ENCODE results near the gene SFR1.

SFR1 gene, protein sequence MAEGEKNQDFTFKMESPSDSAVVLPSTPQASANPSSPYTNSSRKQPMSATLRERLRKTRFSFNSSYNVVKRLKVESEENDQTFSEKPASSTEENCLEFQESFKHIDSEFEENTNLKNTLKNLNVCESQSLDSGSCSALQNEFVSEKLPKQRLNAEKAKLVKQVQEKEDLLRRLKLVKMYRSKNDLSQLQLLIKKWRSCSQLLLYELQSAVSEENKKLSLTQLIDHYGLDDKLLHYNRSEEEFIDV

GRCh38 chr10:104121485-104122224, at the start of gene SFR1:
TSS of gene SFR1 (plus strand) at chr10:104122171. CDS start at chr10:104122184, 13 bp downstream.
- peak; percentile 94 for DNase-seq (ENCODE audit: low spot score)

- no peak for DNase-seq (ENCODE audit: low spot score)
Measured at GRCh38 chr10:104072786-104073185, 49.2 kb upstream of the SFR1 start.

DNA sequence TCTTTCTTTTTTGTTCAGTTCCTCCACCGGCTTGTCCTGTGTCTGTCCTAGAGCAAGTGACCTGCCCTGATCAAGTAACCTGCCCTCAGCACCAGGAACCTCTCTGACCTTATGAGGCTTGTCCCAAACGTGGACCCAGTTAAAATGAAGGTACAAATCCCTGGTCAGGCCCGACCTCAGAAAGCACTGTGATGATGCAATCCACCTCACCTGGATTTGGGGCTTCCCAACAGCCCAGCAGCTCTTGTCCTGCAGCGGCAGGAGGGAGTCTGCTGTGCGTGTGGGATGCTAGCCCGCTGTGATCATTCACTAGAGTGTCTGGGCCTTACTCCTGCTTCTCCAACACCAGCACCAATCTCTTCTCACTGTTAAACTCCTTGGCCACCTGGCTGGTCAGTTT, 47.5 kb upstream of the SFR1 start:
- DNase-seq (ENCODE audit: low spot score), result no peak

- DNase-seq (ENCODE audit: low spot score), result no peak
Measured at GRCh38 chr10:104076743-104077160, 45.2 kb upstream of the SFR1 start.

- no peak for DNase-seq (ENCODE audit: low spot score)
Measured at GRCh38 chr10:104077247-104077646, 44.7 kb upstream of the SFR1 start.

- DNase-seq (ENCODE audit: low spot score), result no peak
Measured at GRCh38 chr10:104077663-104078151, 44.3 kb upstream of the SFR1 start.

DNA sequence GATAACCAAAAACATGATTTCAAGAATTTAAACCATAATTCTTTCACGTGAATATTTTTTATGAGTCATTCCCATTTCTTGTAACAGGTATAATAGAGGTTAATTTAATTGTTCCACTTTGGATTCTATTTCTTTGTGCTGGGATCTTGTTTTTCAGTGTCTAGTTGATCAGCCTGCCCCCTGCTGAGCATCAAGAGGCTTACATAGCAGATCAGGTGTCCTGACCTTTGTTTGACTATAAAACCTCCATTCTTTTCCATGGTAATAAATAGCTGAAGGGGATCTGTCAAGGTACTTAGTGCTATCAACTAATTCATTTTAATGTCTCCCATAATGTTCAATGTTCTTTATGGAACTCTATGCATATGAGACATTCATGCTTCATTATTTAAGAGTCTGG, 41.2 kb upstream of the SFR1 start:
- no peak for DNase-seq (ENCODE audit: low spot score)

- no peak for DNase-seq (ENCODE audit: low spot score)
Measured at GRCh38 chr10:104081998-104082397, 40.0 kb upstream of the SFR1 start.

GRCh38 chr10:104084482-104085142, 37.4 kb upstream of the SFR1 start:
- DNase-seq (ENCODE audit: low spot score), result no peak

GRCh38 chr10:104085801-104086400, 36.1 kb upstream of the SFR1 start, which contains the start of gene COL17A1:
TSS of gene COL17A1 (minus strand) at chr10:104085880. CDS start at chr10:104080673, 5,207 bp downstream.
- no peak for DNase-seq (ENCODE audit: low spot score)

DNA sequence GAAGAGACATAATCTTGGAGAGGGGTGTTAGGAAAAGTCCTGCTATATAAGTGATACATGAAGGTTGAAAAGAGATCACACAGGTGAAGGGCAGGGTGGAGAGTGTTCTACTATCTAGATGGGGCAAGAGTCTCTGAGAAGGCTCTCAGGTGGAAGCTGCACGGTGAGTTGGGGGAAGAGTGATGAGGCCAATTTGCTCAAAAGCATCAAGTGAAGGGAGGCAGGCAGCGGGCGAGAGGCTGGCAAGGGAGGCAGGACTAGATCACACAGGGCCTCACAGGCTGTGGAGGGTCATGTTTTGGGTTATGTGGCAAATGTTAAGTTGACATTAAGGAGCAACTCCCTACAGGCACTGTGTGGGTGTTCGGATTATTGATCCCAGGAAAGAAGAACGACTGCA, 33.7 kb upstream of the SFR1 start:
- DNase-seq (ENCODE audit: low spot score), result no peak

DNA sequence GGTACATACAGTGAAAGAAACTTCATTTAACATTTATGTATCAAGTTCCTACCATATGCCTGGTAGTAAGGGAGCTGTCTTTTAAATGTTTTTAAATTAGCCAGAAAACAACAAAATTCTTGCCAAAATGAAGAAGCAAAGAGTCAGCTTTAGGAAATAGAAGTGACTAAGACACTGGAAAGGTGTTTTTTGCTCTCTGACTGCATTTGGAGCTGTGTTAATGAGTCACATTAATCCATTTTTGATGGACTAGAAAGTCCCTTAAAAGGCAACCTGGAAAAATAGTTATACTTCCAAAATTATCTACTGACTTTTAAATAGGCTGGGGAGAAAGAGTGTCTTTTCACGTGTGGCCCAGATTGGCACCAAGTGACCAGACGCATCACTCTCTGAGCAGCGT, 32.4 kb upstream of the SFR1 start:
- DNase-seq (ENCODE audit: low spot score), result no peak

DNA sequence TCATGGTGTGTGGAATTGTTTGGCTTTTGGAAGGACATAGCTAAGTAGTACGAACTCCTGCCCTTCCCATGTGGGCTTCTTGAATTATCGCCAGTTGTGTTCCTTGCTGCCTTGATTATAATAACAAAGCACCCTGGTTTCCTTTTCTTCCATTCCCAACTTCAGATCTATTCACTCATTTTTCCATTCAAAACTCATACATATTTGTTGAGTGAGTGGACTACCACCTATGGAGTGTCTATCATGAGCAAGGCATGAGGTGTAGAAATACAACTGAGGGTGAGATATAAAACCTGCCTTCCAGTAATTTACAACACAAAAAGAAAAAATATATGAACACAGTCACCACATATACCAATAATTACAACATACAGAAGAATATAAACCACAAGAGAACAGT, 31.4 kb upstream of the SFR1 start:
- DNase-seq (ENCODE audit: low spot score), result no peak

DNA sequence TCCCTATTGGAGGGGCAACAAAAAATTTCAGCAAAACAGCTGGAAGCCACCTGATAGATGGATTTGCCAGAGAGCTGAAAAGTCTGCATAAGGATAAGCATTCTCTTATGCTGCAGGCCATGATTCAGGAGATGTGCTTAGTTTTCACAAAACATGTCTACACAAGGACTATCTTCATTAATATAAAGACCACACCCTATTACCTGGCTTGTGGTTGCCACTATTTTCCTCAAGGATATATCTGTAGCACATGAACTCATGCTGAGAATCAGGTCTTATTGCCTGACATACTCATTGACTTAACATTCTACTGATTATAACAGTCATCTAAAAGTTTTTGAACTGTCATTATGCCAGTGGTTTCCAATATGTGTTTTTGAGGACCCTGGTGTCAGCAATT, 29.2 kb upstream of the SFR1 start:
- DNase-seq (ENCODE audit: low spot score), result no peak

DNA sequence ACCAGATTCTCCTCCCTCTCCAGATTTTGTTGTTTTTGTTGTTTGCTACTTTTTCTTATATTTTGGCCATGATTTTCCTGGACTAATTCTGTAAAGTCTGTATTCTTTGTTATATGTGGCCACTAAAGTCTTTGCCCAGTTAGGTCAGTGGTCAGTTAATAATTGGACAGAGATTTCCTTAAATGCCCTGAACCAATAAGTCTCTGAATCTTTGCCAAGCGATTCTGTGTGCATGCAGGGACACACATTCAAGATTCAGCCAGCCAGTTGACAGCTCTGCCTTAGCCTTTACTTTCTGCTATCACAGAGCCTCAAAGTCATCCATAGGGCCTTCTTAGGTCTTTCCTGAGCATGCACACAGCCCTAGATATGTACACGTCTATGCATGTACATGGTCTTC, 25.3 kb upstream of the SFR1 start:
- no peak for DNase-seq (ENCODE audit: low spot score)

GRCh38 chr10:104098358-104098925, 23.5 kb upstream of the SFR1 start:
- DNase-seq (ENCODE audit: low spot score), result no peak

- DNase-seq (ENCODE audit: low spot score), result no peak
Measured at GRCh38 chr10:104099269-104099668, 22.7 kb upstream of the SFR1 start.

- no peak for DNase-seq (ENCODE audit: low spot score)
Measured at GRCh38 chr10:104099941-104100340, 22.0 kb upstream of the SFR1 start.

DNA sequence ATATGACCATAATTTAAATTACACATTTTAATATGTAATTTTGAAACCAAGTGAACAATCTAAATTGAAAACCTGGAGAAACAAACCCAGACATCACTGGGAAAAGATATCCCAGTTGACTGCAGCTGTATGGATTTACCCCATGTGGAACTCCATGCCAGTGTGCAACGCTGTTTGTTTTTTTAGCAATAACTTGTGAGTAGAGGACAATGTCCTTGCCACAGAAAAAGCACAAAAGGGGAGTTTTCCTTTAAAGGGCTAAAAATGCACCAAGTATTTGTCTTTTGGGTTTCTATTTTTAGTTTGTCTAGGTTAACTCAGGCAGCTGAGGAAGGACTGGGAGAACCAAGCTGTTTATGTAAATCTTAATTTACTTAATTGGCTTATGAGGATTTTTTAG, 21.2 kb upstream of the SFR1 start:
- DNase-seq (ENCODE audit: low spot score), result no peak

DNA sequence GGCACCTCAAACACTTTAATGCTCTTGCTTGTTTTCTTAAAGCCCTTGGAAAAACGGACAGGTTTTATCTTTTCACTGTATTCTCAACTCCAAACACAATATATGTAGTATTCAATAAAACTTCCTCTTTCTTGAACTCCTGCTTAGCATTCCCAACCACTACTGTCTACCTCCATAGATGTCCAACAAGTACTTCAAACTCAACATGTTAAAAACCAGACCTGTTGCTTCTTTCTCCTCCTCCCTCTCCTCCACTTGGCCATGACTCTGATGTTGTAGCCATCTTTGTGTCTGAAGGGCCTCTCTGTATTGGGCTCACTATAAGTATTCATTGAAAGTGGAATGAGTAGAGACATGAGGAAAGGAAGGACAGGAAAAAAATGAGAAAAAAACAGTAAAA, 20.1 kb upstream of the SFR1 start:
- no peak for DNase-seq (ENCODE audit: low spot score)

DNA sequence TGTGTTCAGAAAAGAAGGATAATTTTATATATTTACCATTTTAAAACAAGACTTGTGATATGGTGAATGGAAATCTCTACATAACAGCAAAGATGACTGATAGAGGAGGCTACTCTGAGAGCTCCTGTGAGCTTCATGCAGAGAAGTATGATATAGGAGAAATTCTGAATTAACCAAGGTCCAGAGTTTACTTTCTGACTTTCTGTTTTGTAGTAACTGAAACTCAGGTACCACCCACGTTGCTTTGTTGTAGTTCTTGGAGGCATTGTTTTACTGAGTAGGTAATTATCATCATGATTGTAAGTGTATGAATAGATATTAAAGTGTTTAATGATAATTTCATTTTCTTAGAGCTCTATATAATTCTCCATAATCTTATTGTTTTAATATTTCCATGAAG, 18.0 kb upstream of the SFR1 start:
- no peak for DNase-seq (ENCODE audit: low spot score)

GRCh38 chr10:104104418-104104817, 17.6 kb upstream of the SFR1 start:
- DNase-seq (ENCODE audit: low spot score), result no peak

Measured in hepatic stellate cell (primary cell).